Uterus (tissue), 4 donors: ENCODE measurements around the gene UFC1. TPM values are rescaled to one million over a fixed set of nuclear protein-coding genes. Genes with fewer than 3 reads are reported as not detected.

Source experiments
- DNase-seq, 2 donors: peaks; one replicate each; pipeline ENCODE4 v3.0.0-alpha.2; 2019 to 2020
- H3K27ac ChIP-seq, 2 donors: fragments of 200-600 bp; sonication (generic); 1 replicate in 1 of 2; 2 replicates in 1 of 2; pipeline ENCODE4 v1.5.1; 2016 to 2018
- H3K27me3 ChIP-seq, 2 donors: fragments of 200-600 bp; sonication (generic); one replicate each; pipeline ENCODE4 v1.5.1; 2018 to 2019; ENCODE audit warnings: control low read depth in 1 of 2
- H3K36me3 ChIP-seq, 2 donors: fragments of 200-600 bp; sonication (generic); one replicate each; pipeline ENCODE4 v1.5.1; 2019; ENCODE audit warnings: control low read depth in 1 of 2
- H3K4me1 ChIP-seq, 2 donors: fragments of 200-600 bp; sonication (generic); one replicate each; pipeline ENCODE4 v1.5.1; 2018 to 2019; ENCODE audit warnings: control low read depth in 1 of 2
- H3K4me3 ChIP-seq, 2 donors: fragments of 200-600 bp; sonication (generic); 1 replicate in 1 of 2; 2 replicates in 1 of 2; pipeline ENCODE4 v1.5.1; 2018 to 2019; ENCODE audit warnings: mild to moderate bottlenecking in 1 of 2
- H3K9me3 ChIP-seq, 2 donors: fragments of 200-600 bp; sonication (generic); one replicate each; pipeline ENCODE4 v1.5.1; 2019; ENCODE audit warnings: control low read depth in 1 of 2
- CTCF ChIP-seq, 4 experiments: fragments of 200-600 bp in 2 of 4; fragments of 450-650 bp in 2 of 4; sonication (generic) in 2 of 4; IDR thresholded peaks; one replicate each; pipeline ENCODE4 v1.5.1; 2016 to 2019; ENCODE audit warnings: antibody characterized with exemption in 4 of 4, mild to moderate bottlenecking in 2 of 4, moderate library complexity in 1 of 4
- POLR2A ChIP-seq, 2 donors: fragments of 450-650 bp; IDR thresholded peaks; one replicate each; pipeline ENCODE4 v1.6.1; 2016; ENCODE audit warnings: antibody characterized with exemption in 2 of 2, mild to moderate bottlenecking in 1 of 2, moderate library complexity in 1 of 2
- intact Hi-C: fragments of 100-400 bp; cut with DNase I; formaldehyde crosslinking; loops from one replicate; pipeline ENCODE4 v1.15.1; 2023; ENCODE audit warnings: low total_unique reads
- total RNA-seq, 4 donors: library from RNA; depleted of rRNA in 3 of 4; stranded (reverse); fragments of >200 nt in 3 of 4; gene quantifications; one replicate each; pipeline versions ENCODE4 v1.1.0 to v1.2.4, GENCODE V29; 2014 to 2023
- donor health status: DM: yes; HTN: yes; CAD: no.

The UFC1 gene
- total RNA-seq, 4 donors from 2014 or later, result 2.0 to 111 (median 62.9) TPM

GRCh38 chr1:161164901-161165610 is 11.3 kb downstream of the UFC1 start:
- intact Hi-C loops, result no loop called here
- Histone ChIP-seq H3K27me3 (no peaks in the 10 kb centered on the region), H3K9me3 (no peaks in the 10 kb centered on the region), H3K36me3 (no peaks in the 10 kb centered on the region), H3K4me1 (peaks cover 0 to 8% of the 10 kb centered on the region in 2 donors), H3K4me3 (peak overlapping the region; percentile 51 to 66), H3K27ac (peak overlapping the region; percentile 82 to 90)
- TF ChIP-seq CTCF (IDR thresholded peaks at IDR 0.05), result no peak
- no peak for DNase-seq

GRCh38 chr1:161165742-161166668 is 12.2 kb downstream of the UFC1 start, which contains the start of gene PPOX:
Gene PPOX (plus strand): TSS chr1:161166426. CDS start chr1:161166848, 422 bp downstream.
- peak; percentile 17 to 35 (median 34) for TF ChIP-seq CTCF (IDR thresholded peaks at IDR 0.05)
- TF ChIP-seq POLR2A (IDR thresholded peaks at IDR 0.05), result peak; percentile 22 to 58
- Histone ChIP-seq H3K27me3 (no peaks in the 10 kb centered on the region), H3K36me3 (no peaks in the 10 kb centered on the region), H3K27ac (peak within 1 kb of the TSS; percentile 82 to 90), H3K4me1 (peaks cover 0 to 8% of the 10 kb centered on the region in 2 donors), H3K4me3 (peak within 1 kb of the TSS; percentile 51 to 66), H3K9me3 (no peaks in the 10 kb centered on the region)
- intact Hi-C loops, result no loop called here
- peak; percentile 93 to 97 for DNase-seq

GRCh38 chr1:161166669-161167548 is 13.1 kb downstream of the UFC1 start:
- no peaks in the 10 kb centered on the region for H3K9me3 ChIP-seq
- H3K27me3 ChIP-seq, result no peaks in the 10 kb centered on the region
- H3K27ac ChIP-seq, result peak overlapping the region; percentile 72 to 90
- DNase-seq, result no peak
- H3K36me3 ChIP-seq, result no peaks in the 10 kb centered on the region
- peak overlapping the region; percentile 51 to 66 for H3K4me3 ChIP-seq
- TF ChIP-seq POLR2A (IDR thresholded peaks at IDR 0.05) (no peak), CTCF (IDR thresholded peaks at IDR 0.05) (no peak)
- H3K4me1 ChIP-seq, result peaks cover 0 to 4% of the 10 kb centered on the region in 2 donors
- intact Hi-C loops, result no loop called here

- TF ChIP-seq CTCF (IDR thresholded peaks at IDR 0.05) (no peak), POLR2A (IDR thresholded peaks at IDR 0.05) (no peak)
- intact Hi-C loops, result no loop called here
- no peaks in the 10 kb centered on the region for H3K36me3 ChIP-seq
- H3K4me1 ChIP-seq, result peaks cover 0 to 12% of the 10 kb centered on the region in 2 donors
- DNase-seq, result no peak
- no peak overlapping the region for H3K27ac ChIP-seq
- no peaks in the 10 kb centered on the region for H3K27me3 ChIP-seq
- H3K4me3 ChIP-seq, result no peak overlapping the region
- no peaks in the 10 kb centered on the region for H3K9me3 ChIP-seq
Observed at GRCh38 chr1:161168906-161169305, 15.1 kb downstream of the UFC1 start.
